Type B pancreatic cell (in vitro differentiated cells): ENCODE data around the gene CEP120. TPM values are rescaled to one million over a fixed set of nuclear protein-coding genes. Genes with fewer than 3 reads are reported as not detected.

Experiments
- DNase-seq: peaks from one replicate; pipeline ENCODE4 v3.0.0; 2021; ENCODE audit warnings: mixed read lengths; ENCODE audit not compliant: unreplicated experiment; ENCODE audit errors: extremely low spot score
- H3K27ac Mint-ChIP-seq: 2 replicates; pipeline ENCODE4 v1.8.0; 2021; ENCODE audit warnings: mild to moderate bottlenecking, mixed read lengths
- H3K27me3 Mint-ChIP-seq: 2 replicates; pipeline ENCODE4 v1.8.0; 2021; ENCODE audit warnings: mixed read lengths
- H3K36me3 Mint-ChIP-seq: 2 replicates; pipeline ENCODE4 v1.8.0; 2021; ENCODE audit warnings: mixed read lengths
- H3K4me1 Mint-ChIP-seq: one replicate; pipeline ENCODE4 v1.8.0; 2021; ENCODE audit warnings: mixed read lengths; ENCODE audit not compliant: unreplicated experiment
- H3K4me3 Mint-ChIP-seq: 2 replicates; pipeline ENCODE4 v1.8.0; 2021; ENCODE audit warnings: mild to moderate bottlenecking, mixed read lengths
- H3K9me3 Mint-ChIP-seq: 2 replicates; pipeline ENCODE4 v1.8.0; 2021; ENCODE audit warnings: mixed read lengths
- total RNA-seq: library from RNA; stranded (reverse); gene quantifications from 2 replicates; pipeline ENCODE4 v1.2.1, GENCODE V29; 2021; ENCODE audit warnings: low replicate concordance
- TF ChIP-seq, protein P1 (sequence below): fragments of 200-600 bp; sonication (generic); conservative IDR thresholded peaks from 2 replicates; pipeline ENCODE4 v1.5.0; 2021; ENCODE audit warnings: antibody characterized with exemption, mild to moderate bottlenecking

Gene CEP120
- total RNA-seq, 1 donor from 2014 or later, result 26.9 TPM

- Mint-ChIP-seq H3K9me3 (no peaks in the 10 kb centered on the region), H3K27ac (no peak overlapping the region), H3K4me1 (peaks cover 4% of the 10 kb centered on the region), H3K27me3 (no peaks in the 10 kb centered on the region), H3K36me3 (peaks cover 31% of the 10 kb centered on the region), H3K4me3 (no peak overlapping the region)
- DNase-seq, result no peak
- TF ChIP-seq, protein P1, sequence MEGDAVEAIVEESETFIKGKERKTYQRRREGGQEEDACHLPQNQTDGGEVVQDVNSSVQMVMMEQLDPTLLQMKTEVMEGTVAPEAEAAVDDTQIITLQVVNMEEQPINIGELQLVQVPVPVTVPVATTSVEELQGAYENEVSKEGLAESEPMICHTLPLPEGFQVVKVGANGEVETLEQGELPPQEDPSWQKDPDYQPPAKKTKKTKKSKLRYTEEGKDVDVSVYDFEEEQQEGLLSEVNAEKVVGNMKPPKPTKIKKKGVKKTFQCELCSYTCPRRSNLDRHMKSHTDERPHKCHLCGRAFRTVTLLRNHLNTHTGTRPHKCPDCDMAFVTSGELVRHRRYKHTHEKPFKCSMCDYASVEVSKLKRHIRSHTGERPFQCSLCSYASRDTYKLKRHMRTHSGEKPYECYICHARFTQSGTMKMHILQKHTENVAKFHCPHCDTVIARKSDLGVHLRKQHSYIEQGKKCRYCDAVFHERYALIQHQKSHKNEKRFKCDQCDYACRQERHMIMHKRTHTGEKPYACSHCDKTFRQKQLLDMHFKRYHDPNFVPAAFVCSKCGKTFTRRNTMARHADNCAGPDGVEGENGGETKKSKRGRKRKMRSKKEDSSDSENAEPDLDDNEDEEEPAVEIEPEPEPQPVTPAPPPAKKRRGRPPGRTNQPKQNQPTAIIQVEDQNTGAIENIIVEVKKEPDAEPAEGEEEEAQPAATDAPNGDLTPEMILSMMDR, result no peak
These were observed 62.3 kb downstream of the CEP120 start for GRCh38 chr5:123360910-123361309.

DNA sequence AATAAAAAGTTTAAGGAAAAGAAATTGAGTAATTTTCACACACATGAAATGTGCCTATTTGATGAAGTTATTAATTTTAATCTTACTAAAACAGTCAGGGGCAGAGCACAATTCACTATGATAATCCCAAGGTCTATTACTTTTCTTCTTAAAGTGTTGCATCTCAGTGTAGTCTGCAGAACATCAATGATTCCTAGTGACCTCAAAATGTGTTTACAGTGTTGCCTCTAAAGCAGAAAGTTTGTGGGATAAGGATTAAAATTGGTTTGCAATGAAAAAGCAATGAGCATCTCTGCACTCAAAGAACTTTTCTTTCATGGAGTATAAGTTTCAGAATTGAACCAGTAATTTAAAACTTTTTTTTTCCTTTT is 63.0 kb downstream of the CEP120 start:
- H3K4me3 Mint-ChIP-seq, result no peak overlapping the region
- H3K27ac Mint-ChIP-seq, result no peak overlapping the region
- TF ChIP-seq, protein P1, result no peak
- peaks cover 31% of the 10 kb centered on the region for H3K36me3 Mint-ChIP-seq
- DNase-seq, result no peak
- no peaks in the 10 kb centered on the region for H3K27me3 Mint-ChIP-seq
- peaks cover 4% of the 10 kb centered on the region for H3K4me1 Mint-ChIP-seq
- H3K9me3 Mint-ChIP-seq, result no peaks in the 10 kb centered on the region

GRCh38 chr5:123359454-123360200 is 63.6 kb downstream of the CEP120 start:
- Mint-ChIP-seq H3K27ac (no peak overlapping the region), H3K9me3 (no peaks in the 10 kb centered on the region), H3K27me3 (no peaks in the 10 kb centered on the region), H3K4me1 (peaks cover 4% of the 10 kb centered on the region), H3K36me3 (peaks cover 31% of the 10 kb centered on the region), H3K4me3 (no peak overlapping the region)
- TF ChIP-seq, protein P1, result no peak
- DNase-seq, result no peak

DNA sequence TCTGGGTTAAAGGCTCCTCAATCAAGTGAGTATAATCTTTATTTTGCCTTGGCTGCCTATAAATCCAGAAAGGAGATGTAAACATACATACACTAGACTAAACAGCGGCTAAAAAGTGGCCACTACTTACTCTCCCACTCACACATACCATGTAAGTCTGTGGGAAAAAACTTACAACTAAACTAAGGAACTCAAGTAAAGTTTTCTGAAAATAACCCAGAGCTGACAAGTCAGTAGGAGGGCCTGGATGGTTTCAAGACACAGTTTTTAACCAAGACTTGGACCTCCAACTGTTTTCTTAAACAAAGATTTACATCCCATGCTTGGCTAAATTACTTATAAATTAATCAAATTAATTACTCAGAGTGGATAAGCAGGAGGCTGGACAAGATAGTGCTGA is 64.5 kb downstream of the CEP120 start:
- H3K4me3 Mint-ChIP-seq, result no peak overlapping the region
- no peaks in the 10 kb centered on the region for H3K27me3 Mint-ChIP-seq
- peaks cover 33% of the 10 kb centered on the region for H3K36me3 Mint-ChIP-seq
- no peak overlapping the region for H3K27ac Mint-ChIP-seq
- TF ChIP-seq, protein P1, result no peak
- H3K9me3 Mint-ChIP-seq, result peaks cover 3% of the 10 kb centered on the region
- DNase-seq, result no peak
- H3K4me1 Mint-ChIP-seq, result peaks cover 4% of the 10 kb centered on the region

GRCh38 chr5:123358304-123358703 is 64.9 kb downstream of the CEP120 start:
- TF ChIP-seq, protein P1, result no peak
- H3K27ac Mint-ChIP-seq, result no peak overlapping the region

More at GRCh38 chr5:123358304-123358703, 64.9 kb downstream of the CEP120 start:
- Mint-ChIP-seq H3K4me1 (peaks cover 4% of the 10 kb centered on the region), H3K4me3 (no peak overlapping the region), H3K9me3 (peaks cover 7% of the 10 kb centered on the region), H3K36me3 (peaks cover 37% of the 10 kb centered on the region), H3K27me3 (no peaks in the 10 kb centered on the region)
- no peak for DNase-seq
